ENCODE data around the gene KCNK1. TPM values are rescaled to one million over a fixed set of nuclear protein-coding genes. Genes with fewer than 3 reads are reported as not detected.
"Not testable (repeated sequence)": the region's sequence is repeated elsewhere in the genome, so short reads cannot be mapped to it uniquely, and the experiment has no call there.

KCNK1 gene
- total RNA-seq, 1 experiment from 2014 or later: 39.2 TPM

DNA sequence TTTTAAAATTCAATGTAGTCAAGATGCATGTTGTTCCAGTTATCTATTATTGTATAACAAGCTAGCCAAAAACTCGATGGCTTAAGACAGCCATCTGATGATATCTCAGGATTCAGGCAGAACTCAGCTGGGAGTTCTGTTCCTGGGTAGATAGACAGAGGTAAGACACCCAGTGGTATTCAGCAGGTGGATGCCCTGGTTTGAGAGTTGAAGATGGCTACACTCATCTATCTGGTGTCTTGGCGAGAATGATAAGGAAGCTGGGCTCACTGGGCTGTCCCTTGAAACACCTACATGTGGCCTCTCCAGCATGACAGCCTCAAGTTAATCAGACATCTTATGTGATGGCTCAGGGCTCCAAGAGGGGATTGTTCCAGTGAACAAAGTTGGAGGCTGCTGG, 3.3 kb upstream of the KCNK1 start:
- DNase-seq: no peak
- Mint-ChIP-seq H3K9me3 (ENCODE audit: low read depth, unreplicated experiment) (peaks cover 3% of the 10 kb centered on the region), H3K4me3 (ENCODE audit: low read depth, unreplicated experiment) (no peak overlapping the region), H3K4me1 (ENCODE audit: low read depth, unreplicated experiment) (peaks cover 23% of the 10 kb centered on the region), H3K36me3 (ENCODE audit: insufficient read depth, unreplicated experiment) (peaks cover 26% of the 10 kb centered on the region), H3K27me3 (ENCODE audit: unreplicated experiment) (no peaks in the 10 kb centered on the region), H3K27ac (ENCODE audit: unreplicated experiment) (no peak overlapping the region)
- CTCF ChIA-PET: no interaction called here
- BruUV-seq (replicated peaks): no TSS peak
- TF ChIP-seq, protein P1, sequence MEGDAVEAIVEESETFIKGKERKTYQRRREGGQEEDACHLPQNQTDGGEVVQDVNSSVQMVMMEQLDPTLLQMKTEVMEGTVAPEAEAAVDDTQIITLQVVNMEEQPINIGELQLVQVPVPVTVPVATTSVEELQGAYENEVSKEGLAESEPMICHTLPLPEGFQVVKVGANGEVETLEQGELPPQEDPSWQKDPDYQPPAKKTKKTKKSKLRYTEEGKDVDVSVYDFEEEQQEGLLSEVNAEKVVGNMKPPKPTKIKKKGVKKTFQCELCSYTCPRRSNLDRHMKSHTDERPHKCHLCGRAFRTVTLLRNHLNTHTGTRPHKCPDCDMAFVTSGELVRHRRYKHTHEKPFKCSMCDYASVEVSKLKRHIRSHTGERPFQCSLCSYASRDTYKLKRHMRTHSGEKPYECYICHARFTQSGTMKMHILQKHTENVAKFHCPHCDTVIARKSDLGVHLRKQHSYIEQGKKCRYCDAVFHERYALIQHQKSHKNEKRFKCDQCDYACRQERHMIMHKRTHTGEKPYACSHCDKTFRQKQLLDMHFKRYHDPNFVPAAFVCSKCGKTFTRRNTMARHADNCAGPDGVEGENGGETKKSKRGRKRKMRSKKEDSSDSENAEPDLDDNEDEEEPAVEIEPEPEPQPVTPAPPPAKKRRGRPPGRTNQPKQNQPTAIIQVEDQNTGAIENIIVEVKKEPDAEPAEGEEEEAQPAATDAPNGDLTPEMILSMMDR (IDR thresholded peaks at IDR 0.05; ENCODE audit: unreplicated experiment): no peak
- intact Hi-C loops (cut with micrococcal nuclease; ENCODE audit: unreplicated experiment): loop anchor here (5.0 to 10.0 kb wide), 3 partner anchors 88 to 246 kb away; no protein-coding TSS in a partner anchor

DNA sequence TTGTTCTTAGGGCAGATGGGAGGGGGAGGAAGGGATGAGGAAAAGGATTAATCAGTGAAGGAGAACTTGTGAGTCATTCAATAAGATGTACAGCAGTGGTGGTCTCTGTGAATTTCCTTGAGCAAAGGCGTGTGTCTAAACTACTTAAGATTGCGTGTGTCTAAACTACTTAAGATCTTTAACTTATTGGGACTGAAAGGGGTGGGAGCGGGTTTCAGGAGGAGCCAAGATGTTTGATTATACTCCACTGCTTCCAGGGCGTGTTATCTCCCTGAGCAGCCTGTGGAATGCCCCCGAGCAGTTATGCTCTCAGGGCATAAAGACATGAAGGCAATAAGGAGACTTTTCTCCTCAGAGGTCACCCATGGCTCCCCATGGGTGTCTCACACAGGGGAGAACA, 2.5 kb upstream of the KCNK1 start:
- intact Hi-C loops (cut with micrococcal nuclease; ENCODE audit: unreplicated experiment): loop anchor here (5.0 to 10.0 kb wide), 3 partner anchors 89 to 247 kb away; no protein-coding TSS in a partner anchor
- DNase-seq; H3K27me3 Mint-ChIP-seq (ENCODE audit: unreplicated experiment); H3K9me3 Mint-ChIP-seq (ENCODE audit: low read depth, unreplicated experiment); CTCF ChIA-PET; H3K4me3 Mint-ChIP-seq (ENCODE audit: low read depth, unreplicated experiment); H3K27ac Mint-ChIP-seq (ENCODE audit: unreplicated experiment); BruUV-seq (replicated peaks): not testable (repeated sequence)
- Mint-ChIP-seq H3K4me1 (ENCODE audit: low read depth, unreplicated experiment) (peaks cover 23% of the 10 kb centered on the region), H3K36me3 (ENCODE audit: insufficient read depth, unreplicated experiment) (peaks cover 33% of the 10 kb centered on the region)

DNA sequence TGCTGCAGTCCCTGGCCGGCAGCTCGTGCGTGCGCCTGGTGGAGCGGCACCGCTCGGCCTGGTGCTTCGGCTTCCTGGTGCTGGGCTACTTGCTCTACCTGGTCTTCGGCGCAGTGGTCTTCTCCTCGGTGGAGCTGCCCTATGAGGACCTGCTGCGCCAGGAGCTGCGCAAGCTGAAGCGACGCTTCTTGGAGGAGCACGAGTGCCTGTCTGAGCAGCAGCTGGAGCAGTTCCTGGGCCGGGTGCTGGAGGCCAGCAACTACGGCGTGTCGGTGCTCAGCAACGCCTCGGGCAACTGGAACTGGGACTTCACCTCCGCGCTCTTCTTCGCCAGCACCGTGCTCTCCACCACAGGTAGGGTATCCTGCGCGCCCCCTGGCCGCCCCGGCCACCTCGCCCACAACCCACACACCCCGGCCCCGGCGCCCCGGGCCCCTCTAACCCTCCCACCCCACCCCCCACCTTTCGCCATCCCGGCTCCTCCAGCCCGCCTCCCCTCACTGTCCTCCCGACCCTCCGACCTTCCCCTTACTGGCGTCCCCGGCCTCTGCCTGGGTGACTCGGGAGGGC, 352 bp downstream of the KCNK1 start:
- Mint-ChIP-seq H3K4me1 (ENCODE audit: low read depth, unreplicated experiment) (peaks cover 22% of the 10 kb centered on the region), H3K27ac (ENCODE audit: unreplicated experiment) (peak overlapping the region; percentile 77), H3K27me3 (ENCODE audit: unreplicated experiment) (no peaks in the 10 kb centered on the region), H3K36me3 (ENCODE audit: insufficient read depth, unreplicated experiment) (peaks cover 50% of the 10 kb centered on the region), H3K4me3 (ENCODE audit: low read depth, unreplicated experiment) (peak overlapping the region; percentile 89), H3K9me3 (ENCODE audit: low read depth, unreplicated experiment) (peaks cover 3% of the 10 kb centered on the region)
- CTCF ChIA-PET: interaction anchor here (0.5 to 1.5 kb wide), 4 partner anchors 42 to 603 kb away, joined by 3 to 5 read pairs (median 4); no protein-coding TSS in a partner anchor
- peak; percentile 57 for DNase-seq
- TF ChIP-seq, protein P1 (IDR thresholded peaks at IDR 0.05; ENCODE audit: unreplicated experiment): no peak
- BruUV-seq (replicated peaks): no TSS peak
- intact Hi-C loops (cut with micrococcal nuclease; ENCODE audit: unreplicated experiment): loop anchor here (2.0 to 10.0 kb wide), 5 partner anchors 59 to 249 kb away; no protein-coding TSS in a partner anchor

DNA sequence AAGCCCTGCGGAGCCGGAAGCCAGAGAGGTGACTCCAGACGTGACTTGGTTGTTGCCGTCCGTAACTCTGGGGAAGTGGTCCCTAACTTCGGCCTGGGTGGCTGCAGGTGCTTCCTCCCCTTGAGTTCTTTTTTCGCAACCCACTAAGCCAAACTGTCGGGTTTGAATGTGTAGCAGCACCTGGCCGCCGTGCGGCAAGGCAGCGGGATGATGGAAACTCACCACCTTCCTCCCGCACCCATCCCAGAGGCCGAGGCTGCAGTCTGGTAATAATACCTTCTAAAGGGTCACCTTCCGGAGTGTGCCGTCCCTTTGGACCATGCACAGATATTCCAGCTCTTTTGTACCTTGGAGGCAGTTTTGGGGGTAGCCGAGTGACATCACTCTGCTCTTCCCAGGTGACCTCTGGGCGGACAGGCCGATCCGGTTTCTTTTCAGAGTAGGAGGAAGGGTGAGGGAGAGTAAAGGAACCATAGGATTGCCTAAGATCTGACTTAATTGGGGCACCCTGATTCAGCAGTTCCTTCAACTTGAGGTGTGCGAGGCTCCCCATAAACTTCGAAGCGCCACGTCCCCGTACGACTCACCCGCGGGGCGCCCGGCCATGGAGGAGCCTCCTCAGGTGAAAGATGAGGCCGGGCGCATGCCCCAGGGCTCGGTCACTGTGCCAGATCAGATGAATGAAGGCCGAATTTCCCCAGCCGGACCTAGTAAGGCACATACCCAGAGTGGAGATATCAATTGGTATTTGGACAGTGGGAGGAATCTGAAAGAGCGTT, 1.0 kb downstream of the KCNK1 start:
- peaks cover 54% of the 10 kb centered on the region for H3K36me3 Mint-ChIP-seq (ENCODE audit: insufficient read depth, unreplicated experiment)
- peak; percentile 47 for DNase-seq
- H3K4me1 Mint-ChIP-seq (ENCODE audit: low read depth, unreplicated experiment): peaks cover 22% of the 10 kb centered on the region
- CTCF ChIA-PET: no interaction called here
- H3K9me3 Mint-ChIP-seq (ENCODE audit: low read depth, unreplicated experiment): peaks cover 1% of the 10 kb centered on the region
- BruUV-seq (replicated peaks): no TSS peak
- H3K27ac Mint-ChIP-seq (ENCODE audit: unreplicated experiment): peak overlapping the region; percentile 77
- no peaks in the 10 kb centered on the region for H3K27me3 Mint-ChIP-seq (ENCODE audit: unreplicated experiment)
- peak overlapping the region; percentile 89 for H3K4me3 Mint-ChIP-seq (ENCODE audit: low read depth, unreplicated experiment)
- intact Hi-C loops (cut with micrococcal nuclease; ENCODE audit: unreplicated experiment): loop anchor here (2.0 to 10.0 kb wide), 6 partner anchors 58 to 250 kb away; no protein-coding TSS in a partner anchor
- TF ChIP-seq, protein P1 (IDR thresholded peaks at IDR 0.05; ENCODE audit: unreplicated experiment): no peak
